Hematopoietic multipotent progenitor cell treated with erythropoietin and hydrocortisone succinate and interleukin-3 and kit ligand, for 17 days (in vitro differentiated cells): ENCODE results near the gene FGL2.
"Not testable (repeated sequence)": the region's sequence is repeated elsewhere in the genome, so short reads cannot be mapped to it uniquely, and the experiment has no call there.

Experiments
- DNase-seq: peaks from one replicate; pipeline ENCODE4 v3.0.0-alpha.2; 2015; ENCODE audit warnings: low spot score

Gene FGL2

GRCh38 chr7:77157034-77157433, 42.6 kb downstream of the FGL2 start:
- DNase-seq: not testable (repeated sequence)

- not testable (repeated sequence) for DNase-seq
Observed at GRCh38 chr7:77155601-77156377, 43.8 kb downstream of the FGL2 start.

GRCh38 chr7:77154917-77155464, 44.6 kb downstream of the FGL2 start:
- DNase-seq: not testable (repeated sequence)

- not testable (repeated sequence) for DNase-seq
Observed at GRCh38 chr7:77152232-77152631, 47.4 kb downstream of the FGL2 start.
